T47D (cell line): ENCODE results near the gene VPS9D1.

ENCODE experiments used
- DNase-seq, 2 experiments: peaks; one replicate each; pipeline versions ENCODE4 v3.0.0 to v3.0.0-alpha.2; 2011 to 2012; ENCODE audit warnings: low read depth in 1 of 2, low spot score in 1 of 2
- JUND ChIP-seq: IDR thresholded peaks from 2 replicates; pipeline ENCODE4 v1.6.1; 2012; ENCODE audit warnings: low read depth
- in situ Hi-C: cut with HindIII; loops from 2 replicates; pipeline ENCODE4 v1.10.0; 2016; ENCODE audit warnings: low sequenced_read_pairs, low pct_unique_long_range_greater_than_20kb

Gene VPS9D1, protein sequence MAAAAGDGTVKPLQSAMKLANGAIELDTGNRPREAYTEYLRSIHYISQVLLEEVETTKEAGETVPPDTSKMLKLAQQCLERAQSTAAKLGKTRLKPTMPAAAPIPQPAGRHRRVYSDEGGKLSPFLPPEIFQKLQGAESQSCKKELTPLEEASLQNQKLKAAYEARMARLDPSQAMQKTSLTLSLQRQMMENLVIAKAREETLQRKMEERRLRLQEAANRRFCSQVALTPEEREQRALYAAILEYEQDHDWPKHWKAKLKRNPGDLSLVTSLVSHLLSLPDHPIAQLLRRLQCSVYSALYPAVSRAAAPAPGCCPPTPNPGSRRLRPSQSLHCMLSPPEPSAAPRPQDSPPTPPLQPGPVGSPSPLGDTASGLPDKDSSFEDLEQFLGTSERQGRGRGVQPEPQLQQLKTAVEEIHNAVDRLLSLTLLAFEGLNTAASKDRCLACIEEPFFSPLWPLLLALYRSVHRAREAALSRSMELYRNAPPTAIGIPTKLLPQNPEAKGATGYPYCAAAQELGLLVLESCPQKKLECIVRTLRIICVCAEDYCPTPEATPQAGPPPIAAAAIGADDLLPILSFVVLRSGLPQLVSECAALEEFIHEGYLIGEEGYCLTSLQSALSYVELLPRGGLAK

DNA sequence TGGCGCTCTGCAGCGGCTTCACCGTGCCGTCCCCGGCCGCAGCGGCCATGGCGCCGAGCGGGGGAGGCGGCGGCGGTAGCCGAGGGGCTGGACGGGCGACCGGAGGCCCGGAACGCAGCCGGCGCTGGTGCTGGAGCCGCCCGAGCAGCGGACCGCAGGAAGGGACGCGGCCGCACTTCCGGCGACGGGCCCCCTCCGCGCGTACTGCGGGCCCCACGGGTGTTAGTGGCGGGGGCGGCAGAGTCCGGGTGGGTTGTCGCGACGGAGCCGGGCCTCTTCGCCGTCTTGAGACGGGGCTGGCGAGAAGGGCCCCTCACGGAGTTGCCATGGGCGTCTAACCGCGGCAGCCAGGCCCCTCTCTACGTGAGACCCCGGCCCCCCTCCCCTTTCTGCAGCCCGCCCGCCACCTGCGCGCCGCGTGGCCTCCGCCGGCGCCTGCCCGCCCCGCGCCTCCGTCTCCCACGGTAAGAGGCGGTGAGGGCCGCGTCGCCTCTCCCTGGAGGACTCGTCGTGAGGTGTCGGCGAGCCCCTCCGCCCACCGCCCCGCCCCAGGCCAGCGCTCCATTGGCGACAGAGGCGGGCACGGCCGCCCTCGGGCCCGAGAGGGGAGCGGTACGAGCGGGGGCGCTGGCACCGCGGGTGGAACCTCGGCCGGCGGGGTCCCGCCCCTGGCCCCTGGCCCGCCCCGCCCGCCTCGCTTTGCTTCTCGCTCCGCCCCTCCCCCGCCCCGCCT is at the start of gene VPS9D1, which contains the start of gene ZNF276:
Gene VPS9D1, minus strand, starts transcription at position 86 of the 733 bp plus-strand sequence. Its CDS starts 37 bp downstream, at position 49.
Gene ZNF276, plus strand, starts transcription at position 725 of the 733 bp plus-strand sequence. CDS start 104 bp downstream, outside the sequence.
- TF ChIP-seq JUND = no peak
- in situ Hi-C loops = no loop called here
- DNase-seq = peak in 1 of 2 experiments; percentile 93

DNA sequence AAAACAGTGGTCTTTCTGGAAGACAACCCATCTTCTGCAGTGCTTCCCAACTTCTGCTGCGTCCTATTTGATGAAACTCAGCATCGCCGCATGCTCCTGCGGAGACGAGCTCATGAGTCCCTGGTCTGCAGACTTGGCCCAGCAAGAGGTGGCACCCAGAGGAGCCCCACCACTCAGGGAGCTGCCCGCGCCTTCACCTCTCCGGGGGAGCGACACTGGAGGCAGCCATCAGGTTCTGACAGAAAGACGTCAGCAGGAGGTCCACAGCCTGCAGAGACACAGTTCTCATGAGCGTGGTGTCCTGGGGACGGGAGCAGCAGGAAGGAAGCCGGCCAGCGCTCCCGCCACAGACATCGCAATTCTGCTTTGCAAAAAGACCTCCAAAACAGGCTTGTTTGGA is 49.7 kb upstream of the VPS9D1 start:
- DNase-seq = no peak
- TF ChIP-seq JUND = no peak
- in situ Hi-C loops = no loop called here

DNA sequence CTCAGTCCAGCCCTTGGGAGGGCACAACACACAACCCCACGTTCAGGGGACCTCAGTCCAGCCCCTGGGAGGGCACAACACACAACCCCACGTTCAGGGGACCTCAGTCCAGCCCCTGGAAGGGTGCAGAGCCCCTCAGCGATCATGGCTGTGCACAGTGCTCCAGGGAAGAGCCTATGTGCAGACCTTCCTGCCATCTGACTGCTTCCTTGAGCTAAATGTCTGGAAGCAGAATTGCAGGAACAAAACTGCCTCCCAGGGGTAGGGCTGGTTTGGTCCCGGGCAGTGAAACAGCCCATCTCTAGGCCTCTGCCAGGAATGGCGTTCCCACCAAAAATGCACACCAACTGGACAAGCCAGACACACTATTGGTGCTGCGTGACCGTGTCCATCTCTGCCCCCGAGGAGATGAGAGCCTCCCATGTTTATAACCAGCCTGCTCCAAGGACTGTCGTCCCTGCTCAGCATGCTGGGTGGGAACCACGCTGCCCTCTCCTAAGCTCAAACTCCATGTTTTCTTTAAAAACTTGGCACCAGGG is 44.7 kb upstream of the VPS9D1 start:
- no peak for DNase-seq
- in situ Hi-C loops = no loop called here

DNA sequence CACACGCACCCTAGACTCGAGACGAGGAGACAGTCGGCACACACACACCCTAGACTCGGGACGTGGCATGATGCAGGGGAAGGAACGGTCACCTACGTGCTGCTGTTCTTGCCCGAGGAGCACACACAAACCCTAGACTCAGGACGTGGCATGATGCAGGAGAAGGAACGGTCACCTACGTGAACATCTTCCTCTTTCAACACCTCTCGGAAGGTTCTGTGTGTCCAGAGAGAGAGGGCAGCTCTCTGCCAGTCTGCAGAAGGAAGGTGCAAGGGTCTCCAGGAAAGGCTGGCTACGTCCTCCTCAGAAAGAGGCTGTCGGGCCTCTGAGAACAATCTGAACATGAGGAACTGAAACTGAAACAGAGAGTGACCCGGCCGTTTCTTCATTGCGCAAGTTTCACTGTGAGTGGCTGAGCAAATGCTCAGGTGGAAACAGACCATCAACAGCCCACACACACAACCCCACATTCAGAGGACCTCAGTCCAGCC is 44.1 kb upstream of the VPS9D1 start:
- in situ Hi-C loops = no loop called here

More for the DNA sequence above, 44.7 kb upstream of the VPS9D1 start:
- TF ChIP-seq JUND = no peak

DNA sequence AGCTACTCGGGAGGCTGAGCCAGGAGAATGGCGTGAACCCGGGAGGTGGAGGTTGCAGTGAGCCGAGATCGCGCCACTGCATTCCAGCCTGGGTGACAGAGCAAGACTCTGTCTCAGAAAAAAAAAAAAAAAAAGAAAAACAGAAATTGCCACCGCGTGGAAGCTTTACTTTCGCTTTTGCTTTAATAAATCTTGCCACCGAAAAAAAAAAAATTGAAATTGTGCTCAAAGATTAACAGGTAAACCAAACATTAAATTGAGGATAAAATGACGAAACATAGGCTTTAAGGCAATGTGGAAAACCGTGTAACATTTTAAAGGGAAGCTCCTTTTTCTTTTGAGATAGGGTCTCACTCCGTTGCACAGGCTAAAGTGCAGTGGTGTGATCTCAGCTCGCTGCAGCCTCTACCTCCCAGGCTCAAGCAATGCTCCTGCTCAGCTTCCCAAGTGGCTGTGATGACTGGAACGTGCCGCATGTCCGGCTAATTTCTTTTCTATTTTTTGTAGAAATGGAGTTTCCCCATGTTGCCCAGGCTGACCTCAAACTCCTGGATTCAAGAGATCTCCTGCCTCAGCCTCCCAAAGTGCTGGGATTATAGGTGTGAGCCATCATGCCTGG is 40.7 kb upstream of the VPS9D1 start:
- no peak for DNase-seq
- in situ Hi-C loops = no loop called here
- no peak for TF ChIP-seq JUND

More for the DNA sequence above, 44.1 kb upstream of the VPS9D1 start:
- DNase-seq = no peak
- no peak for TF ChIP-seq JUND

DNA sequence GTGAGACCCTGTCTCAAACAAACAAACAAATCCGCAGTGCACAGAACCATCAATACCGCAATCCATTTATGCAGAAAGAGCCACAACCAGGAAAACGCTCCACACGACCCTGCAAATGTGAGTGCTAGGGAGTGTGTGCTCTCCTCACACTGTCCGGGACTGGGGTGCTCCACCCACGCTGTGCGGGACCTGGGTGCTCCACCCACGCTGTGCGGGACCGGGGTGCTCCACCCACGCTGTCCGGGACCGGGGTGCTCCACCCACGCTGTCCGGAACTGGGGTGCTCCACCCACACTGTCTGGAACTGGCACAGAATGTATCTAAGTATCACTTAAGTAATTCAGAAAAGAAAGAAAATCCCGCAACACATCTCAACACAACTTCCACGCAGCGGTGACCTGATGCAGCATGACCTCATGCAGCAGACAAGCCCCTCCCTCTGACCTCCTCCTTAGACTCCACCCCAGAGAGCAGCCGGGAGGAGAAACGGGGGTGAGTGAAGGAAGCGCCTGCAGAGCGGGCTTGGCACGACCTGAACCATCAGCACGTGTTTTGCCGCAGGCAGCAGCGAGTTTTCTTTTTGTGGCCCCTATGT is 39.1 kb upstream of the VPS9D1 start:
- no peak for DNase-seq
- TF ChIP-seq JUND = no peak
- in situ Hi-C loops = no loop called here

DNA sequence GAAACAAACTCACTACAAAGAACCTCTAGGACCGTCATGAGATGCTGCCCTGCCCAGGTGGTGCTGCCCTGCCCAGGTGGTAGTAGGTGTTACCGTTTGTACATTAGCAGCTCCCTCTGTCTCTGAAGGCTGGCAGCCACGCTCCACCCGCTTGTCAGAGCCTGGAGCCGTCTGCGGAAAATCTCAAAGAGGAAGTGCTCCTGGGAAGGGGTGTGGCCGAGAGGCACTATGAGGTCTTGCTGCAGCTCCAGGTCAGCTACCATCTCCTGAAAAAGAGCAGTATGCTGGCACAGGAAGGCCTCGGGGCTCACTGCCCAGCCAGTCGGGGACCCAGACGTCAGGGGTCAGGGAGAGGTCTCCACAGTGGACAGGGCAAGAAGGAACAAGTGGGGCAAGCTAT is 28.9 kb upstream of the VPS9D1 start:
- DNase-seq = peak in 1 of 2 experiments; percentile 43
- in situ Hi-C loops = no loop called here
- TF ChIP-seq JUND = no peak

DNA sequence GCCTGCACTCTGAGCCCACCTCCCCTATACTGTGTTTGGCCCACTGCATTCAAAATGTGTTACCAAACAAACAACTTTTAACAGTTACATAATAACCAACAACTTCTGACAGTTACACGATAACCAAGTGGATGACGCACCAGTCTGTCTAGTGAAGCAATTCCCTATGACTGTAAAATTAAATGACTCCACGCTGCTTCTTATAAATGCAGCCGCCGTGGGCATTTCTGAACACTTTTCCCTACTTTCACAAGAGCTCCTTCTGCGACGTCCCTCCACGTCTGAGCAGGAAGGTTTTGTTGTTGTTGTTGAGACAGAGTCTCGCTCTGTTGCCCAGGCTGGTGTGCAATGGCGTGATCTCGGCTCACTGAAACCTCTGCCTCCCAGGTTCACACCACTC is 28.2 kb upstream of the VPS9D1 start:
- no peak for DNase-seq
- no peak for TF ChIP-seq JUND
- in situ Hi-C loops = no loop called here

DNA sequence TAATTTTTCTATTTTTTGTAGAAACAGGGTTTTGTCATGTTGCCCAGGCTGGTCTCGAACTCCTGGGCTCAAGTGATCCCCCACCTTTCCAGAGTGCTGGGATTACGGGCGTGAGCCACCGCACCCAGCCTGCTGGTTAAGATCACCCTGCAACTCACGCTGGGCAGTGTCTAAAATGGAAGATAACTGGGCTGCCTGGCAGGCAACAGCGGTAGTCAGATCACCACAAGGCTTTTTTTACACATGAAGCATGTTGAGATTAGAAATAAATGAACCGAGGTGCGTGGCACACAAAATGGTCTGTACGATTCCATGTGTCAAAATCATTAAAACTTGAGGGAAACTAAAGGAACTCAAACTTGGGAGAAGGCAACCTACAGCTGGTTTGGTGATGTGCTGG is 27.4 kb upstream of the VPS9D1 start:
- TF ChIP-seq JUND = no peak
- DNase-seq = no peak
- in situ Hi-C loops = no loop called here

DNA sequence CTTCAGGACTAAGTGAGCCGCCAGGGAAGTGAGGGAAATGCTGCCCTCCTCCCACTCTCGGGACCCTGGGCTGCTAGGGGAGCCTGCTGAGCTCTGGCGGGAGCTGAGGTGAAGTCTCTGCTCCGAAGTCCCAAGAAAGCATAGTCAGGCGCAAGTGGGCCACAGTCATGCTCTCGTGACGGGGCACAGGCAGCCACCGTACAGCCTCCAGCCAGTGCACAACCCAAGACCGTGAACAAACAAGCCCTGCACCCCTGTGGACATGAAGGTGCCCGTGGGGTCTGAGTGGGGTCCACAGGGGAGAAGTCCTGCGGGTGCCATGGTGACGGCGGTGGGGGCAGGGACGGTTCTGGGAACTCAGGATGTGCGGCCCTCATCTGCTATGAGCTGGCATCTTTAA is 25.3 kb upstream of the VPS9D1 start:
- no peak for TF ChIP-seq JUND
- no peak for DNase-seq
- in situ Hi-C loops = no loop called here

DNA sequence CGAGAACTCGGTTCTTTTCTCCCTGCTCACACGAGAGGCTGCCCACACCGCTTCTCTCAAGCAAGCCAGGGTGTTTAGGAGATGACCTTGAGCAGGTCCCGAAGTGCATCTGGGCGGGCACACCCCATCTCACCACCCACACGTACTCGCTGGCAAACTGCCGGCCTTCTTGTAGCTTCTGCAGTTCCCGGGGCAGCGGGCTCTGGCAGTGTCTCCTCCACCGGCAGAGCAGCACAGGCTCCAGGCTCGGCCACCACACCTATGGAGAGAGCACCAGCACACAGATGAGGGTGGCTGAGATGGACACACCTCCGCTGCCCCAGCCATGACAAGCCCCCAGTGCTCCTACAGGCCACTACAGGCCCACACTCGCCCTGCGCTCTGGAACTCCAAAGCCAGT is 24.1 kb upstream of the VPS9D1 start:
- no peak for TF ChIP-seq JUND
- in situ Hi-C loops = no loop called here
- DNase-seq = no peak

DNA sequence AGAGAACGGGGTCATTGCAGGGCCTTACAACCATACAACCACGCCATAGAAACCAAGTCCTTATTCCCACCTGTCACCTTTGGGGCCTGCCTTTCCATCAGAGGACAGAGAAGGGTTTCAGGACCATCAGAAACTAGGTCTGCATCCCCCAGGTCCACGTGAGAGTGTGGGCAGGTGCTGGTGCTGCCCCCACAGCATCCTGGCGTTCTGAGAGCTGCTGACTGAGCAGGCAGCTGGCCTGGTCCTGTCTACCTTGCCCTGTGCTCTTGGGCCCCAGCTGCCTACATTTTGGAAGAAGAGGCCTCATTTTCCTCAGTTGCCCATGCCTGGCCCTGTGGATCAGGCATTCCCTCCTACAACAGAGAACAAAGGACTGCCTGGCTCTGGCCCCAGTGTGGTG is 22.2 kb upstream of the VPS9D1 start:
- DNase-seq = no peak
- in situ Hi-C loops = no loop called here
- no peak for TF ChIP-seq JUND
